Suprapubic skin (tissue), 4 donors: Measurements from ENCODE around the gene FRMD4A.

Source experiments
- CTCF ChIP-seq, 2 donors: fragments of 200-600 bp in 1 of 2; fragments of 450-650 bp in 1 of 2; sonication (generic) in 1 of 2; IDR thresholded peaks; one replicate each; pipeline ENCODE4 v1.5.1; 2016 to 2019; ENCODE audit warnings: antibody characterized with exemption in 2 of 2, mild to moderate bottlenecking in 1 of 2, moderate library complexity in 1 of 2
- EP300 ChIP-seq: sonication (generic); formaldehyde crosslinking; IDR thresholded peaks from one replicate; pipeline ENCODE4 v1.6.1; 2017; ENCODE audit warnings: antibody characterized with exemption
- POLR2AphosphoS5 ChIP-seq, 3 donors: sonication (generic); formaldehyde crosslinking; IDR thresholded peaks; one replicate each; pipeline ENCODE4 v1.6.1; 2017; ENCODE audit warnings: antibody characterized with exemption in 3 of 3

GRCh38 chr10:13915710-13916109, 415.0 kb downstream of the FRMD4A start:
- TF ChIP-seq CTCF (IDR thresholded peaks at IDR 0.05): no peak
- no peak for TF ChIP-seq POLR2AphosphoS5 (IDR thresholded peaks at IDR 0.05)
- TF ChIP-seq EP300: no peak
